HepG2 (cell line): Measurements from ENCODE around the gene CARMIL3. TPM values are rescaled to one million over a fixed set of nuclear protein-coding genes. Genes with fewer than 3 reads are reported as not detected.

Experiments
- DNMT1 ChIP-seq: sonication (generic); formaldehyde crosslinking; IDR thresholded peaks from 2 replicates; pipeline ENCODE4 v1.5.1; 2020; ENCODE audit warnings: mild to moderate bottlenecking, missing genetic modification reagents
- HNF4A ChIP-seq: sonication (generic); formaldehyde crosslinking; IDR thresholded peaks from 2 replicates; pipeline ENCODE4 v1.4.0; 2020; ENCODE audit warnings: missing genetic modification reagents
- MIXL1 ChIP-seq: IDR thresholded peaks from 2 replicates; pipeline ENCODE4 v1.6.1; 2016
- MLLT10 ChIP-seq: sonication (generic); formaldehyde crosslinking; IDR thresholded peaks from 2 replicates; pipeline ENCODE4 v1.4.0; 2020; ENCODE audit warnings: missing genetic modification reagents
- NFRKB ChIP-seq: fragments of 450-650 bp; IDR thresholded peaks from 2 replicates; pipeline ENCODE4 v1.6.1; 2017
- RBM22 ChIP-seq: fragments of 200-400 bp; formaldehyde crosslinking; optimal IDR thresholded peaks from 2 replicates; pipeline ENCODE3; 2017; ENCODE audit warnings: mild to moderate bottlenecking, low read length, moderate library complexity
- REPIN1 ChIP-seq: sonication (generic); formaldehyde crosslinking; IDR thresholded peaks from 2 replicates; pipeline ENCODE4 v1.8.0; 2022; ENCODE audit warnings: missing genetic modification reagents, low read depth, mild to moderate bottlenecking, borderline replicate concordance
- RFX1 ChIP-seq: fragments of 450-650 bp; IDR thresholded peaks from 2 replicates; pipeline ENCODE4 v1.6.1; 2017
- RNF2 ChIP-seq: fragments of 450-650 bp; conservative IDR thresholded peaks from 2 replicates; pipeline ENCODE4 v1.6.1; 2016; ENCODE audit warnings: low read depth
- SMAD3 ChIP-seq: sonication (generic); formaldehyde crosslinking; IDR thresholded peaks from 2 replicates; pipeline ENCODE4 v1.4.0; 2020; ENCODE audit warnings: missing genetic modification reagents
- SNRNP70 ChIP-seq: fragments of 200-400 bp; formaldehyde crosslinking; IDR thresholded peaks from 2 replicates; pipeline ENCODE4 v1.6.1; 2017; ENCODE audit warnings: mild to moderate bottlenecking, low read depth, low read length, moderate library complexity
- TCF7L2 ChIP-seq: IDR thresholded peaks from 2 replicates; pipeline ENCODE4 v1.6.1; 2011; ENCODE audit warnings: mild to moderate bottlenecking, low read depth, low read length, moderate library complexity
- ZHX2 ChIP-seq, 2 experiments: sonication (generic) in 1 of 2; formaldehyde crosslinking in 1 of 2; IDR thresholded peaks; 2 replicates each; pipeline versions ENCODE4 v1.6.1 to v1.9.0; 2014 to 2022; ENCODE audit warnings: antibody characterized with exemption in 1 of 2, borderline replicate concordance in 1 of 2, inconsistent platforms in 1 of 2, low read depth in 1 of 2, missing genetic modification reagents in 1 of 2
- ZNF546 ChIP-seq: sonication (generic); formaldehyde crosslinking; conservative IDR thresholded peaks from 2 replicates; pipeline ENCODE4 v1.8.1; 2023; ENCODE audit warnings: mild to moderate bottlenecking, missing genetic modification reagents
- ZNF598 ChIP-seq: sonication (generic); formaldehyde crosslinking; IDR thresholded peaks from 2 replicates; pipeline ENCODE4 v1.5.1; 2020; ENCODE audit warnings: mild to moderate bottlenecking, missing genetic modification reagents, borderline replicate concordance
- ZNF614 ChIP-seq: IDR thresholded peaks from 2 replicates; pipeline ENCODE4 v1.6.1; 2018; ENCODE audit warnings: missing biosample characterization, missing genetic modification reagents, inconsistent platforms, borderline replicate concordance
- ZNF646 ChIP-seq: sonication (generic); formaldehyde crosslinking; IDR thresholded peaks from 2 replicates; pipeline ENCODE4 v1.9.0; 2021; ENCODE audit warnings: mild to moderate bottlenecking, missing genetic modification reagents
- ZNF780A ChIP-seq: sonication (generic); formaldehyde crosslinking; IDR thresholded peaks from 2 replicates; pipeline ENCODE4 v1.8.0; 2022; ENCODE audit warnings: mild to moderate bottlenecking, missing genetic modification reagents, moderate library complexity
- ZNF782 ChIP-seq: sonication (generic); formaldehyde crosslinking; IDR thresholded peaks from 2 replicates; pipeline ENCODE4 v1.4.0; 2020; ENCODE audit warnings: missing genetic modification reagents, mild to moderate bottlenecking, borderline replicate concordance
- polyA plus RNA-seq, 8 experiments: library from polyadenylated mRNA; depleted of rRNA in 3 of 8; stranded (reverse) in 7 of 8; unstranded in 1 of 8; fragments of >200 nt; fragmentation: Illumina TruSeq in 4 of 8; extraction: Trizol in 4 of 8; gene quantifications; 2 replicates each; pipeline versions ENCODE4 v1.2.1 to v1.2.3, GENCODE V29; 2011 to 2016; ENCODE audit warnings: low read depth in 4 of 8, missing spikeins in 1 of 8, mixed read lengths in 1 of 8; ENCODE audit not compliant: insufficient read depth in 1 of 8
- total RNA-seq, 5 experiments: library from RNA; depleted of rRNA; stranded (reverse); fragments of >200 nt; fragmentation: Illumina TruSeq; extraction: Trizol; gene quantifications; 2 replicates each; pipeline ENCODE4 v1.2.3, GENCODE V29; 2016; ENCODE audit warnings: low read depth in 1 of 5

CARMIL3 gene
- total and polyA plus RNA-seq, 2 of the 13 experiments (the other 11 are each of a cell fraction or from before 2014, with no cell fraction given) = 0.27 to 0.55 TPM

- no peak for TF ChIP-seq ZNF646 (CRISPR knock-in tag)
- no peak for TF ChIP-seq RFX1
- peak; percentile 1; the same call in 1 of the 2 replicates for TF ChIP-seq REPIN1 (CRISPR knock-in tag)
- no peak for TF ChIP-seq NFRKB
- no peak for TF ChIP-seq ZNF614 (CRISPR knock-in tag)
- TF ChIP-seq ZNF780A (CRISPR knock-in tag) = no peak
- no peak for TF ChIP-seq ZNF546 (CRISPR knock-in tag)
- no peak for TF ChIP-seq SNRNP70
- TF ChIP-seq RBM22 = peak; percentile 91
- no peak for TF ChIP-seq RNF2
- no peak for TF ChIP-seq HNF4A (CRISPR knock-in tag)
- TF ChIP-seq ZHX2 (IDR thresholded peaks at IDR 0.05; ENCODE audit: low read depth) = no peak
- TF ChIP-seq ZHX2 (CRISPR knock-in tag; IDR thresholded peaks at IDR 0.05; ENCODE audit: borderline replicate concordance) = no peak
- TF ChIP-seq MIXL1 (CRISPR knock-in tag) = no peak
- TF ChIP-seq MLLT10 (CRISPR knock-in tag) = no peak
- TF ChIP-seq TCF7L2 = no peak
- no peak for TF ChIP-seq ZNF782 (CRISPR knock-in tag)
- TF ChIP-seq ZNF598 (CRISPR knock-in tag) = peak; percentile 36; the same call in 1 of the 2 replicates
- no peak for TF ChIP-seq DNMT1
- TF ChIP-seq SMAD3 (CRISPR knock-in tag) = no peak
Measured at GRCh38 chr14:24102357-24103048, 50.7 kb downstream of the CARMIL3 start (continued).
